Testis (tissue), 2 donors: ENCODE measurements around the gene CNPPD1.

ENCODE experiments used
- CTCF ChIP-seq, 3 experiments: fragments of 450-650 bp in 2 of 3; fragments of 200-600 bp in 1 of 3; sonication (generic) in 1 of 3; IDR thresholded peaks; one replicate each; pipeline ENCODE4 v1.5.1; 2016 to 2019; ENCODE audit warnings: antibody characterized with exemption in 3 of 3, mild to moderate bottlenecking in 2 of 3, moderate library complexity in 1 of 3
- POLR2A ChIP-seq: fragments of 450-650 bp; IDR thresholded peaks from one replicate; pipeline ENCODE4 v1.6.1; 2017; ENCODE audit warnings: antibody characterized with exemption, mild to moderate bottlenecking, moderate library complexity

- TF ChIP-seq CTCF (IDR thresholded peaks at IDR 0.05) (no peak), POLR2A (no peak)
Measured at GRCh38 chr2:219178377-219179175, 1.9 kb upstream of the CNPPD1 start.
